RWPE2 (cell line): ENCODE measurements around the gene CDC42BPG.

Experiments used
- ATAC-seq: fragments of 200-7000 bp; cut with Tn5 transposase; 3 replicates; pipeline ENCODE4 v1.9.1; 2021; ENCODE audit warnings: low read depth
- DNase-seq: peaks from one replicate; pipeline ENCODE4 v3.0.0-alpha.2; 2020; ENCODE audit warnings: low spot score
- H3K27ac ChIP-seq: fragments of 450-650 bp; 2 replicates; pipeline ENCODE4 v1.5.1; 2017; ENCODE audit warnings: mild to moderate bottlenecking; ENCODE audit not compliant: poor library complexity, severe bottlenecking
- H3K27me3 ChIP-seq: fragments of 250-450 bp; sonication (Bioruptor Pico); 2 replicates; pipeline ENCODE4 v1.5.1; 2021; ENCODE audit warnings: mild to moderate bottlenecking, moderate library complexity; ENCODE audit not compliant: insufficient read depth, poor library complexity, severe bottlenecking
- H3K36me3 ChIP-seq: fragments of 250-450 bp; sonication (Bioruptor Pico); 2 replicates; pipeline ENCODE4 v1.5.1; 2020; ENCODE audit warnings: low read depth, mild to moderate bottlenecking, moderate library complexity
- H3K4me1 ChIP-seq: fragments of 250-450 bp; sonication (Bioruptor Pico); 2 replicates; pipeline ENCODE4 v1.5.1; 2021; ENCODE audit warnings: mild to moderate bottlenecking, moderate library complexity; ENCODE audit not compliant: insufficient read depth, poor library complexity, severe bottlenecking
- H3K4me3 ChIP-seq: fragments of 250-450 bp; sonication (Bioruptor Pico); 2 replicates; pipeline ENCODE4 v1.5.1; 2021; ENCODE audit warnings: mild to moderate bottlenecking, moderate library complexity; ENCODE audit not compliant: severe bottlenecking
- H3K9me3 ChIP-seq: fragments of 250-450 bp; sonication (Bioruptor Pico); 2 replicates; pipeline ENCODE4 v1.5.1; 2021; ENCODE audit warnings: mild to moderate bottlenecking, moderate library complexity; ENCODE audit not compliant: severe bottlenecking
- CTCF ChIP-seq: fragments of 450-650 bp; IDR thresholded peaks from one replicate; pipeline ENCODE4 v1.5.1; 2017; ENCODE audit warnings: mild to moderate bottlenecking, moderate library complexity; ENCODE audit not compliant: poor library complexity, severe bottlenecking

The CDC42BPG gene

DNA sequence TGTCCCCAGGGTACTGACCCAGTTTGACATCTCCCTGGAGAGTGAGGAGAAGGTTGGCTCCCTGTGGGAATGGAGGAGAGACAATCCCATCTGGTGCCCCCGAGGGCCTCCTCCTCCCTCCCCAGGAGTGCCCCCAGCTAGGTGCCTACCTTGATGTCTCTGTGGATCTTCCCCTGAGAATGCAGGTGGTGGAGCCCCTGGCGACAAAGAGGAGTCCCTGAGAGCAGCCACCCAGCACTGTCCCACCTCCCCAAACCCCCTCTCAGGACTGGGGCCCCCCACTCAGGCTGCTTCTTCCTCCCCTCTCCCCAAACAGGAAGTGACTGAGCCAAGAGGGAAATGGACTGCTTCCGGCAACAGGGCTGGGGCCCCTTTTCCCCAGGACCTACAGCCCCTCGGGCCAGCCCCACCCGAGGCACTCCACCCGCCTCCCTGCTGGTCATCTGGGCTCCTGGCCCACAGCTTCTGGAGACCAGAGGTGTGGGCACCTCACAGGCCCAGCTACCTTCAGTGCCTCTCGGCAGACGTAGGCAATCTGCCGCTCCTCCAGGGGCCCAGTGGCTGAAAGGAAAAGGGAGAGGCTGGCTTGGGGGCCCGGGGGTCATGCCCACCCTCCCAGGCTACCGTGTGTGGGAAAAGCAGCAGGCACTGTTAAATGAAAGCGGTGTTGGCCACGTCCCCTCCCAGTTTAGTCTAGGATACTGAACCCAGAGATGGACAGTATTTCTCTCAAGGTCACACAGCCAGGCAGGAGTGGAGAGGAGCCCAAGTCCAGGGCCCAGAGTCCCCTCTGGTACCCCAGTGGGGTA lies 42.7 kb downstream of the CDC42BPG start:
- Histone ChIP-seq H3K4me1 (peaks cover 5% of the 10 kb centered on the region), H3K4me3 (no peak overlapping the region), H3K9me3 (no peaks in the 10 kb centered on the region), H3K27ac (peak overlapping the region; percentile 70), H3K27me3 (no peaks in the 10 kb centered on the region), H3K36me3 (peaks cover 18% of the 10 kb centered on the region)
- ATAC-seq (no peak), DNase-seq (no peak)
- no peak for TF ChIP-seq CTCF

DNA sequence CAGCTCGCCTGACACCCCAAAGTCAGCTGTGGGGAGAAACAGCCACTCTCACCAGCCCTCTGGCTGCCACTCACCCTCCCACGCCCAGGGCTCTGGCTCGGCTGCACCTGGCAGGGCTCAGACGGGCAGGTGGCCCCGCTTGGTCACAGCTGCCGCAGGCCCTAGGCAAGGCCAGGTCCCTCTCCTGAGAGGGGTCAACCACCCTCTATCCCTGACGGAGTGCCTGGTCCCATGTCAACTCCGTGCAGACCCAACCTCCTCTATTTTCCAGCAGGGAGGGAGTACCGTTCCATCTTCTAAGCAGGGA lies 43.3 kb downstream of the CDC42BPG start:
- no peak for TF ChIP-seq CTCF
- Histone ChIP-seq H3K4me3 (no peak overlapping the region), H3K36me3 (peaks cover 17% of the 10 kb centered on the region), H3K27me3 (no peaks in the 10 kb centered on the region), H3K27ac (peak overlapping the region; percentile 70), H3K9me3 (no peaks in the 10 kb centered on the region), H3K4me1 (peaks cover 5% of the 10 kb centered on the region)
- no peak for ATAC-seq
- DNase-seq: no peak

GRCh38 chr11:64800303-64801157 lies 43.9 kb downstream of the CDC42BPG start:
- DNase-seq (no peak), ATAC-seq (no peak)
- TF ChIP-seq CTCF: no peak
- Histone ChIP-seq H3K9me3 (no peaks in the 10 kb centered on the region), H3K27ac (no peak overlapping the region), H3K36me3 (peaks cover 17% of the 10 kb centered on the region), H3K4me3 (no peak overlapping the region), H3K4me1 (peaks cover 5% of the 10 kb centered on the region), H3K27me3 (no peaks in the 10 kb centered on the region)

GRCh38 chr11:64799623-64800302 lies 44.7 kb downstream of the CDC42BPG start:
- ATAC-seq (no peak), DNase-seq (no peak)
- no peaks in the 10 kb centered on the region for H3K9me3 ChIP-seq
- TF ChIP-seq CTCF: no peak
- no peak overlapping the region for H3K4me3 ChIP-seq
- peaks cover 10% of the 10 kb centered on the region for H3K36me3 ChIP-seq
- no peak overlapping the region for H3K27ac ChIP-seq
- H3K4me1 ChIP-seq: peaks cover 5% of the 10 kb centered on the region
- H3K27me3 ChIP-seq: no peaks in the 10 kb centered on the region
